ENCODE results near the gene PHF13.
"Not testable (repeated sequence)": the region's sequence is repeated elsewhere in the genome, so short reads cannot be mapped to it uniquely, and the experiment has no call there.

PHF13 gene

GRCh38 chr1:6631058-6631457, 17.5 kb downstream of the PHF13 start:
- no peak for DNase-seq

GRCh38 chr1:6632588-6633514, 19.3 kb downstream of the PHF13 start:
- DNase-seq, result no peak

GRCh38 chr1:6634371-6635052, 21.0 kb downstream of the PHF13 start:
- peak in 5 of 6 experiments; percentile 18 to 26 (median 22) for DNase-seq

GRCh38 chr1:6635161-6635909, 21.8 kb downstream of the PHF13 start:
- DNase-seq, result no peak

GRCh38 chr1:6635910-6636760, 22.6 kb downstream of the PHF13 start:
- no peak for DNase-seq

GRCh38 chr1:6636778-6637177, 23.2 kb downstream of the PHF13 start:
- DNase-seq, result not testable (repeated sequence)

GRCh38 chr1:6637770-6638169, 24.2 kb downstream of the PHF13 start:
- DNase-seq, result no peak

- no peak for DNase-seq
These were observed 24.7 kb downstream of the PHF13 start for GRCh38 chr1:6638226-6638625.

DNA sequence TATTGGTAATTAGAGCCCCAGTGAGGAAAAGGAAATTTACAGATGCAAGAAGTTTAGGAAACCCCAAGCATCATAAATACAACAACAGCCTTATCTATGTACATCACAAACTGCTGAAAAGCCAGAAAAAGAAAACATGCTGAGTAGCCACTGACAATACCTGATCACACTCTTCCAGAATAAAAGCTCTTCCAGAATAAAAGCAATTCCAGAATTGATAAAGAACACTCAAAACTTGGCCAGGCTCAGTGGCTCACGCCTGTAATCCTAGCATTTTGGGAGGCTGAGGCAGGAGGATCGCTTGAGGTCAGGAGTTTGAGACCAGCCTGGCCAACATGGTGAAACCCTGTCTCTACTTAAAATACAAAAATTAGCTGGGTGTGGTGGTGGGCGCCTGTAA, 27.3 kb downstream of the PHF13 start:
- DNase-seq, result not testable (repeated sequence)

DNA sequence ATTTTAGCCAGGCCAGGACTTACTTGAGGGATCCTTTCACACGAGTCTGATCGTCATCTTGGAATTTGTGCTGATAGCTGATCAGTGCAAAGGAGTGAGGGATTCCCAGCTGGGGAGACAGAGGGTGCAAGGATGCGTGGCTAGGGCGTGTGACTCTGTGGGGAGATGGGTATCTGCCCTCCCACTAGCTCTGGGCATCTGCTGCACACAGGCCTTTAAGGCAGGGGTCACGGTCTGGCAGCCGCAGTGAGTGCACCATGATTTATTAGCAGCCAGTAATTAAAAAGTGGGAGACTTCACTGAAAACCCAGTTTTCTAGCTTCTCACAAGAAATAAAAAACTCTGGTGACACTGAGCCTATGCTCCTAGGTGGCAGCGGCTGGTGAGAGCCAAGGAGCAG, 31.5 kb downstream of the PHF13 start:
- no peak for DNase-seq

DNA sequence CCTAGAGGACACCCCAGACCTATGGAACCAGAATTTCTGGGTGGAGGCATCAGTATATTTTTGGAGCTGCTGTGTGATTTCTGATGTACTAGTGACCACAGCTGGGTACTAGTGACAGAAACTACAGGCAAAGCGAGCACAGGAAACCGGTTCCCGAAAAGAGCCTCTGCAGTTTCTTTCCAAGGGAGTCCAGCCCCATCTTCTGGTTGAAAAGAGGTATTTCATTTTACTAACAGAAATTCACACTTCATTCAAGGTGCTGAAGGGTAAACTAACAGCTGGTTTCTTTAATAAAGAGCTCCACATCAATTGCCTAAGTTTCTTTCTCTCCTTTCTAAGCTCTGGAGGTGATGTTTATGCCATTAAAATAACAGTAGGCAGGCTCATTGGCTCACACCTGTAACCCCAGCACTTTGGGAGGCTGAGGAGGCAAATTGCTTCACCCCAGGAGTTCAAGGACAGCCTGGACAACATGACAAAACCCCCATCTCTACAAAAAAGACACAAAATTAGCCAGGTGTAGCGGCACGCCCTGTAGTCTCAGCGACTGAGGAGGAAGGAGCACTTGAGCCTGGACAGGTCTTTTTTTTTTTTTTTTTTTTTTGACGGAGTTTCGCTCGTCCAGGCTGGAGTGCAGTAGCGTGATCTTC, 33.1 kb downstream of the PHF13 start:
- peak in 5 of 6 experiments; percentile 6 to 62 (median 49) for DNase-seq

- DNase-seq, result no peak
These were observed 35.0 kb downstream of the PHF13 start for GRCh38 chr1:6648556-6648955.

DNA sequence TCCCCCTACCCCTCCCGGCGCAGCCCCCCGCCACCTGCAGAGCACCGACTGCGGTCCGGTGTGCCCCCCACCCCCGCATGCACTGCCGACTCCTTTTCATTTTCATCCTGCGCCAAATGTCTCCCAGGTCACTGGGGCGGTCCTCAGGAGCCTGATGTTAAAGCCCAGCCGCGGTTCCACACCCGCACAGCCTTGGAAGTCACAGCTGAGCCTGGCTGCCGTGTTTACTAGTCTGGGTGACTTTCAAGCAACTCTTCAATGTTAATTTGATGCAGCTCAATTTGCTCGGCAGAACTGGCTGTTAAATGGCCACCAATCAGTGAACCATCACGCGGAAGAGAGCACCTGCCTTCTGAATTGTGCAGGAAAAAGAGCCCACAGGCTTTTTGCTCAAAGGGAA, 38.4 kb downstream of the PHF13 start:
- DNase-seq, result no peak

DNA sequence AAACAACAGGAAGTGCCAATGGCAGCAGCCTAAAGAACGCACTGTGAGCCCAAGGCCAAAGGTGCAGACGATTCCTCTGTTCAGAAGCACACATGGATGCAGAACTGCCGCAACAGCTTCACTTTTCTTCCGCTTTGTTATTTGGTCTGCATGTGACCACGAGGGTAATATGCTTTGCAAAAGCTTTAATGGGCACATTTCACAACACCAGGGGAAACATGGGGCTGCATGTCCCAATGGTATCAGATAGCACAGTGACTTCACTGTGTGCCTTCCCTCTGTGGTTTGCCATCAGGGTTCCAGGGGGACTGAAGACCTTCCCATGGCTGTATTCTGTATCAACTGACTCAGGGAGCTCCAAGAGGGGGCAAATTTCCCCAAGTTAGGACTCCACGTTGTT, 39.5 kb downstream of the PHF13 start:
- DNase-seq, result no peak

GRCh38 chr1:6653436-6654290, 40.1 kb downstream of the PHF13 start:
- no peak for DNase-seq

- DNase-seq, result no peak
These were observed 43.6 kb downstream of the PHF13 start for GRCh38 chr1:6657138-6657537.

DNA sequence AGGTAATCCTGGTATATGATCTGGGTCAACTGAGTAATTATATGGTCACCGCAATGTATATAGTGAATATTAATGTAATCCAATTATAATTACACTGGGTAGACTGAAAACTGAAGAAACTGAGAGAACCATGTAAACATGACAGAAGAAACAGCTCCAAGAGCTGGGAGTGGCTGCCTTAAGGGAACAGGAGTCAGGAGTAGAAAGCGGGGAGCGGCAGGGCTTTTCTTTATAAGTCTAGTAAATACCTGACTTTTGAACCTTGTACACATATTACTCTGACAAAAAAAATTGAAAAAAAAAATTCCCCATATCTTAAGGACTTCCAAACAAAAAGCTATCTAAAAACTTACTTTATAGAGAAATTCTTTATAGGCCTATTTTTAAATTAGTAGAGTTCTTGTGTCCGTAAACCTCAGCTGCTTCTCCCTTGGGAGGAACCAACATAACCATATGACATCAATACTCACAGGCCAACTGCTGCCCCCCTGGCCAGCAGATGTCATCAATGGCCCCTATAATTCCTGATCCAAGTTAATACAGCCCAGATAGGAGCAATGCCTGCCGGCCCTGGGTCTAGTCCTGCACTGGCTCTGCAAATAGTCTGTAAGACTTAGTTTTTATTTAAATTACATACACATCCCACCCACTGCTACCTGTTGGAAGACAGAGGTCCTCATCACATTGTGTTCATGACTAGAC, 45.0 kb downstream of the PHF13 start:
- no peak for DNase-seq

DNA sequence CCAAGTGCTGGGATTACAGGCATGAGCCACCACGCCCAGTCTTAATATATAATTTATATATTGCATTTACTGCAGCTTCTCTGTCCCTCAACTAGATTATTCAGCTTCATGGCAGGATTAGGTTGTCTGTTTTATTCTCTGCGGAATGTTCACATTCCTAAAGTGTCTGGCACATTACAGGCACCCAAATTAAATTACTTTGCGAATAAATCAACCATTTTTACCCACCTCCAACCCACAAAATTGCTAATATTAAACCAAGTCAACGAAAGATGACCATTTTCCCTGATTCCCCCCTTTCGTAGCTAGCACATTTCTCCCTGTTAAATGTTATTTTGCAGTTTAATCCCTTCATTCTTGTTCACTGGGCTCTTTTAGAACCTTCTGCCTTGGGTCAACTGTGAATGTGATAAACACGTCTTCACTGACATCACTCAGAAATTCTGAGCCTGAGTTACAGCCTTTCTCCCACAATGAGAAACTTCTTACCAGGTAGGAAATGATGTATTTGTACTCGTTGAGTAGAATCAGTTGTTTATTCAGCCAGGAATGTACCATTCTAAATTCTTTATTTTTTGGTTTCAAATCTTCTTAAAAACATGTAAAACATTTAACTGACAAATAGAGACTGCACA, 47.0 kb downstream of the PHF13 start:
- DNase-seq, result no peak

DNA sequence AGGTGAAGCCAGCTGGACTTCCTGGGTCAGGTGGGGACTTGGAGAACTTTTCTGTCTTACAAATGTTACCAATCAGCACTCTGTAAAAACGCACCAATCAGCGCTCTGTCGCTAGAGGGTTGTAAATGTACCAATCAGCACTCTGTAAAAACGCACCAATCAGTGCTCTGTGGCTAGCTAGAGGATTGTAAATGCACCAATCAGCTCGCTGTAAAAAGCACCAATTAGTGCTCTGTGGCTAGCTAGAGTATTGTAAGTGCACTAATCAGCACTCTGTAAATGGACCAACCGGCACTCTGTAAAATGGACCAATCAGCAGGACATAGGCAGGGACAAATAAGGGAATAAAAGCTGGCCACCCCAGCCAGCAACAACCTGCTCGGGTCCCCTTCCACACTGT, 48.9 kb downstream of the PHF13 start:
- DNase-seq, result not testable (repeated sequence)

GRCh38 chr1:6666696-6667095, 53.2 kb downstream of the PHF13 start:
- DNase-seq, result no peak

All from stimulated activated naive CD4-positive, alpha-beta T cell (primary cell).